A673 (cell line): ENCODE data around the gene GPR158.

Experiments
- EZH2 ChIP-seq: fragments of 200-600 bp; sonication (generic); IDR thresholded peaks from 2 replicates; pipeline ENCODE4 v1.6.1; 2017; ENCODE audit warnings: borderline replicate concordance, low read depth, mild to moderate bottlenecking, mixed read lengths, antibody characterized with exemption, low read length; ENCODE audit not compliant: poor library complexity, severe bottlenecking
- TF ChIP-seq, protein P1 (sequence below): fragments of 300-800, 200-600 bp; sonication (generic); conservative IDR thresholded peaks from 2 replicates; pipeline ENCODE4 v1.5.1; 2017; ENCODE audit warnings: low read depth, mild to moderate bottlenecking, antibody characterized with exemption, low read length, moderate library complexity, mixed read lengths

DNA sequence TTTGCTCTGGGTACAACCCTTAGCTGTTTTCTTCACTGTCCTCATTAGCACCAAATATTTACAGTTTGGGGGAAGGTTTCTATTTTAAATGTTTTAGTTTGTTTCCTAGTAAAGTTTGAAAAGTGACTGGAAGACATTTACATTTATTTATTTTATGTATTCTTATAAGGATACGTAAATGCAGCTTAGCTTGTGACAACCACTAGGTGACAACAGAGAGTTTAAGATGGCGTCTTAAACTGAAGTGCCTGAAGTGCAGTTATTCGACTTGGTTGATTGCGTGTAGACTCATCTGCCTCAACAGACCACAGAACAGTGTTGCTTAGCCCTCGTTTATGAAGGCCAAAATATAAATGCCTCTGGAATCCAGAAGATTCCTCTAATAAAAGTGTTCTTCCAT lies 381.1 kb downstream of the GPR158 start:
- TF ChIP-seq EZH2 = no peak
- TF ChIP-seq, protein P1, sequence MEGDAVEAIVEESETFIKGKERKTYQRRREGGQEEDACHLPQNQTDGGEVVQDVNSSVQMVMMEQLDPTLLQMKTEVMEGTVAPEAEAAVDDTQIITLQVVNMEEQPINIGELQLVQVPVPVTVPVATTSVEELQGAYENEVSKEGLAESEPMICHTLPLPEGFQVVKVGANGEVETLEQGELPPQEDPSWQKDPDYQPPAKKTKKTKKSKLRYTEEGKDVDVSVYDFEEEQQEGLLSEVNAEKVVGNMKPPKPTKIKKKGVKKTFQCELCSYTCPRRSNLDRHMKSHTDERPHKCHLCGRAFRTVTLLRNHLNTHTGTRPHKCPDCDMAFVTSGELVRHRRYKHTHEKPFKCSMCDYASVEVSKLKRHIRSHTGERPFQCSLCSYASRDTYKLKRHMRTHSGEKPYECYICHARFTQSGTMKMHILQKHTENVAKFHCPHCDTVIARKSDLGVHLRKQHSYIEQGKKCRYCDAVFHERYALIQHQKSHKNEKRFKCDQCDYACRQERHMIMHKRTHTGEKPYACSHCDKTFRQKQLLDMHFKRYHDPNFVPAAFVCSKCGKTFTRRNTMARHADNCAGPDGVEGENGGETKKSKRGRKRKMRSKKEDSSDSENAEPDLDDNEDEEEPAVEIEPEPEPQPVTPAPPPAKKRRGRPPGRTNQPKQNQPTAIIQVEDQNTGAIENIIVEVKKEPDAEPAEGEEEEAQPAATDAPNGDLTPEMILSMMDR = peak; percentile 51; the same call in 1 of the 2 replicates
